ENCODE results near the gene CDKN2D.
"Not testable (repeated sequence)": the region's sequence is repeated elsewhere in the genome, so short reads cannot be mapped to it uniquely, and the experiment has no call there.

Gene CDKN2D

GRCh38 chr19:10582091-10582490 is 13.3 kb upstream of the CDKN2D start:
- no peak for DNase-seq (ENCODE audit: low read depth in 4 of 4, low spot score in 1 of 4)

GRCh38 chr19:10580979-10581631 is 12.3 kb upstream of the CDKN2D start:
- peak; percentile 74 to 86 (median 82) for DNase-seq (ENCODE audit: low read depth in 4 of 4, low spot score in 1 of 4)

- no peak for DNase-seq (ENCODE audit: low read depth in 4 of 4, low spot score in 1 of 4)
Measured at GRCh38 chr19:10577951-10578350, 9.2 kb upstream of the CDKN2D start.

GRCh38 chr19:10575011-10575716 is 6.4 kb upstream of the CDKN2D start:
- DNase-seq (ENCODE audit: low read depth in 4 of 4, low spot score in 1 of 4): no peak

GRCh38 chr19:10574462-10574861 is 5.7 kb upstream of the CDKN2D start:
- no peak for DNase-seq (ENCODE audit: low read depth in 4 of 4, low spot score in 1 of 4)

GRCh38 chr19:10573793-10574192 is 5.0 kb upstream of the CDKN2D start:
- not testable (repeated sequence) for DNase-seq (ENCODE audit: low read depth in 4 of 4, low spot score in 1 of 4)

- peak in 1 of 4 experiments; percentile 41 for DNase-seq (ENCODE audit: low read depth in 4 of 4, low spot score in 1 of 4)
Measured at GRCh38 chr19:10568062-10568825, 535 bp downstream of the CDKN2D start.

- no peak for DNase-seq (ENCODE audit: low read depth in 4 of 4, low spot score in 1 of 4)
Measured at GRCh38 chr19:10567656-10568055, 1.1 kb downstream of the CDKN2D start.

- no peak for DNase-seq (ENCODE audit: low read depth in 4 of 4, low spot score in 1 of 4)
Measured at GRCh38 chr19:10566658-10567410, 1.9 kb downstream of the CDKN2D start.

GRCh38 chr19:10566408-10566657 is 2.4 kb downstream of the CDKN2D start:
- DNase-seq (ENCODE audit: low read depth in 4 of 4, low spot score in 1 of 4): no peak

- peak; percentile 95 to 99 (median 96) for DNase-seq (ENCODE audit: low read depth in 4 of 4, low spot score in 1 of 4)
Measured at GRCh38 chr19:10565567-10566407, 3.0 kb downstream of the CDKN2D start, which contains the start of gene KRI1. Gene KRI1 (minus strand): TSS chr19:10566010. CDS start chr19:10565999, 11 bp downstream.

- peak in 2 of 4 experiments; percentile 42 to 55 for DNase-seq (ENCODE audit: low read depth in 4 of 4, low spot score in 1 of 4)
Measured at GRCh38 chr19:10565028-10565566, 3.7 kb downstream of the CDKN2D start.

GRCh38 chr19:10562609-10563008 is 6.2 kb downstream of the CDKN2D start:
- DNase-seq (ENCODE audit: low read depth in 4 of 4, low spot score in 1 of 4): no peak

- DNase-seq (ENCODE audit: low read depth in 4 of 4, low spot score in 1 of 4): no peak
Measured at GRCh38 chr19:10560154-10560553, 8.6 kb downstream of the CDKN2D start.

GRCh38 chr19:10557603-10558197 is 11.1 kb downstream of the CDKN2D start:
- no peak for DNase-seq (ENCODE audit: low read depth in 4 of 4, low spot score in 1 of 4)

- no peak for DNase-seq (ENCODE audit: low read depth in 4 of 4, low spot score in 1 of 4)
Measured at GRCh38 chr19:10555610-10555973, 13.2 kb downstream of the CDKN2D start.

- DNase-seq (ENCODE audit: low read depth in 4 of 4, low spot score in 1 of 4): no peak
Measured at GRCh38 chr19:10554760-10555609, 13.8 kb downstream of the CDKN2D start.

GRCh38 chr19:10553943-10554381 is 14.8 kb downstream of the CDKN2D start:
- no peak for DNase-seq (ENCODE audit: low read depth in 4 of 4, low spot score in 1 of 4)

GRCh38 chr19:10553087-10553667 is 15.6 kb downstream of the CDKN2D start:
- DNase-seq (ENCODE audit: low read depth in 4 of 4, low spot score in 1 of 4): no peak
